Ecto neural progenitor cell (in vitro differentiated cells): ENCODE measurements around the gene SUN3.
"Not testable (repeated sequence)": the region's sequence is repeated elsewhere in the genome, so short reads cannot be mapped to it uniquely, and the experiment has no call there.

Source experiments
- DNase-seq: peaks from one replicate; pipeline ENCODE4 v3.0.0-alpha.2; 2018; ENCODE audit warnings: low spot score

SUN3 gene

GRCh38 chr7:48031111-48031510 is 2.2 kb upstream of the SUN3 start:
- DNase-seq = no peak

- no peak for DNase-seq
These were observed 3.3 kb downstream of the SUN3 start for GRCh38 chr7:48025624-48026023.

- no peak for DNase-seq
These were observed 11.2 kb downstream of the SUN3 start for GRCh38 chr7:48017674-48018073.

GRCh38 chr7:48016641-48017040 is 12.3 kb downstream of the SUN3 start:
- no peak for DNase-seq

GRCh38 chr7:48011951-48012350 is 17.0 kb downstream of the SUN3 start:
- DNase-seq = no peak

- DNase-seq = no peak
These were observed 17.6 kb downstream of the SUN3 start for GRCh38 chr7:48011323-48011722.

GRCh38 chr7:48009954-48010353 is 19.0 kb downstream of the SUN3 start:
- DNase-seq = no peak

- no peak for DNase-seq
These were observed 19.6 kb downstream of the SUN3 start for GRCh38 chr7:48009257-48009656.

GRCh38 chr7:48006866-48007265 is 22.0 kb downstream of the SUN3 start:
- no peak for DNase-seq

GRCh38 chr7:48004638-48005037 is 24.3 kb downstream of the SUN3 start:
- no peak for DNase-seq

GRCh38 chr7:48004032-48004431 is 24.9 kb downstream of the SUN3 start:
- DNase-seq = no peak

- not testable (repeated sequence) for DNase-seq
These were observed 28.7 kb downstream of the SUN3 start for GRCh38 chr7:48000164-48000563.

- no peak for DNase-seq
These were observed 29.5 kb downstream of the SUN3 start for GRCh38 chr7:47999413-47999812.

GRCh38 chr7:47992446-47992845 is 36.5 kb downstream of the SUN3 start:
- no peak for DNase-seq

- peak; percentile 90 for DNase-seq
These were observed 37.1 kb downstream of the SUN3 start for GRCh38 chr7:47991741-47992311.

GRCh38 chr7:47991270-47991669 is 37.6 kb downstream of the SUN3 start:
- DNase-seq = no peak

- no peak for DNase-seq
These were observed 38.3 kb downstream of the SUN3 start for GRCh38 chr7:47990592-47990991.

GRCh38 chr7:47989607-47990400 is 39.1 kb downstream of the SUN3 start:
- DNase-seq = not testable (repeated sequence)

- no peak for DNase-seq
These were observed 40.2 kb downstream of the SUN3 start for GRCh38 chr7:47988496-47989386.

- DNase-seq = no peak
These were observed 46.3 kb downstream of the SUN3 start for GRCh38 chr7:47982610-47983009.

- DNase-seq = not testable (repeated sequence)
These were observed 48.3 kb downstream of the SUN3 start for GRCh38 chr7:47980648-47981047.

GRCh38 chr7:47979832-47980181 is 49.1 kb downstream of the SUN3 start:
- DNase-seq = no peak
